ENCODE results near the gene C12orf42. TPM values are rescaled to one million over a fixed set of nuclear protein-coding genes. Genes with fewer than 3 reads are reported as not detected.

The C12orf42 gene
- total and polyA plus RNA-seq, 7 experiments from 2014 or later = 2.6 to 15.4 (median 7.9) TPM

Other genes starting within 250 kb of the C12orf42 start
- gene STAB2, start 91.3 kb upstream of the C12orf42 start, total RNA-seq = not detected
- gene STAB2, start 91.3 kb upstream of the C12orf42 start, polyA plus RNA-seq = not detected